GM18861 (cell line): ENCODE measurements around the gene PPP1R12B.
"Not testable (repeated sequence)": the region's sequence is repeated elsewhere in the genome, so short reads cannot be mapped to it uniquely, and the experiment has no call there.

Source experiments
- ATAC-seq: cut with Tn5 transposase; IDR thresholded peaks from one replicate; pipeline ENCODE4 v1.9.1; 2021; ENCODE audit not compliant: unreplicated experiment

The PPP1R12B gene

GRCh38 chr1:202397256-202397655 is 48.8 kb downstream of the PPP1R12B start:
- no peak for ATAC-seq

DNA sequence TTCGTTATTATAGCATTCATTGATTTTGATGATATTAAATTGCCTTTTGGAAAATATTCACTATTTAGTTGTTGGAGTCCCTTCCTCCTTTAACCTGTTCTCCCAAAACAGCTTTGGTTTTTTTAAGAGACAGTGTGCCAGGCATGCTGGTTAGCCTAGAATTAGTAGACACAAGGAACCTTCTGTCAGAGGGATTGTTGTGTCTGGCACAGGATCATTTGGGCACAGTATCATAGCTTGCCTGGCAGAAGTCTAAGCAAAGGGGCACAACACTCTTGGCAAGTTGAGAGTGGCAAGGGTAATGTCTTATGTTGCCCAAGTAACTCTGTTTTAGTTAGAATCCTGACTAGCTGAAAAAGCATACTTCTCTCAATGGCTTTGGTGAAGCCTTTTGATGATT is 49.9 kb downstream of the PPP1R12B start:
- not testable (repeated sequence) for ATAC-seq

DNA sequence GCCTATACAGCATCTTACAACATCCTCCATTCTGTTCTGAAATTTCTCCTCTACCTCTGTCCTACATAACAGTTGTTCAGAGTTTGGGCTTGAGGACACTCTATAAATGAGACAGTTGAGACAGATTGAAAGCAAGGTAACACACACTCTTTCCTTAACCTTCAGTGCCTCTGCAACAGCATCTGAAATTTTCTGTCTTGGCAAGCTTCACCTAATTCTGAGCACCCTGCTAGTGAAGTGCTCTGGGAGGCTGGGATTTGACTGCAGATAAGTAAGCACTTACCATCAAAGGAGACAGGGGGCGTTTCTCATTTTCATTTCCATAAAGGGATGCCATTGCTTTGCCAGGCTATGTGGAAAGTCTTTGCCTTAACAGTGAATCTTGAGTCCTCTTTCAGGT is 53.3 kb downstream of the PPP1R12B start:
- ATAC-seq, result not testable (repeated sequence)

GRCh38 chr1:202403381-202403780 is 54.9 kb downstream of the PPP1R12B start:
- ATAC-seq, result not testable (repeated sequence)

GRCh38 chr1:202405928-202406327 is 57.4 kb downstream of the PPP1R12B start:
- no peak for ATAC-seq

GRCh38 chr1:202406896-202407295 is 58.4 kb downstream of the PPP1R12B start:
- not testable (repeated sequence) for ATAC-seq

DNA sequence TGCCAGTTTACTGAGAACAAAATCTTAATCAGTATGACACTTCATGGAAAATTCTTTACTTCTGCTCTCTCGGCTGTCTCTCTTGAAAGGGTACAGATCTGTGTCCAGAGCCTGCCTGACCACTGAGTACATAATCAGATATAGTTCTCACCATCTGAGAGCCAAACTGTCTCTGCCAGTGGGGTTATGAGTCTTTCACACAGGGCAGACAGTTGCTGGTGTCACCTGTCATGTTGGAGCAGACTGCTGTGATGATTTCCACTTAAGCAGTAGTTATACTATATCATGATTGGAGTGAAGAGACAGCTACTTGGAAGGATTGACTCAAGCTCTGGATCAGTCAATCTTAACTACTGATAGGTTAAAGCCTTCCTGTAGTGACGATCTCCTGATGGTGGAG is 58.9 kb downstream of the PPP1R12B start:
- not testable (repeated sequence) for ATAC-seq

GRCh38 chr1:202410251-202410650 is 61.8 kb downstream of the PPP1R12B start:
- ATAC-seq, result not testable (repeated sequence)

DNA sequence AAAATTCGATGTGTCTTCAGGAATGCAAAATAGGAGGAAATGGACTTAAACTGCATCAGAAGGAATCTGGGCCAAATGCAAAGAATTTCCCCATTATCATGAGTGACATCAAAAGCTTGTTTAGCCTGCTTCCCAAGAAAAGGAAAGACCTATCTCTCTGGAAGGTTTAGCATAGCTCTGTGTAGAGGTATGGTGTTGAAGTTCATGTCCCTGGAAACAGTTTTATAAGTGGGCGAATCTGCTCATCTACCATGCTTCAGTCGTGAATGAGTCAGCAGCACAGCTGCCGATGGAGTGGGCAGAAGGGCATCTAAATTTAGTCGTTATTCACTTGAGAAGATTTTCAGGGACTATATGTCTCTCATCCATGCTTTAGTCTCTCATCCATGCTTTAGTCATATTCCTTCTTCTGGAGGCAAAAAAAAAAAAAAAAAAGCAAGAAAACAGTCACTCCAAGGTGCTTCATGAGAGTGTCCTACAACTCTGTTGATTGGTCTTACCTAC is 62.4 kb downstream of the PPP1R12B start:
- not testable (repeated sequence) for ATAC-seq

DNA sequence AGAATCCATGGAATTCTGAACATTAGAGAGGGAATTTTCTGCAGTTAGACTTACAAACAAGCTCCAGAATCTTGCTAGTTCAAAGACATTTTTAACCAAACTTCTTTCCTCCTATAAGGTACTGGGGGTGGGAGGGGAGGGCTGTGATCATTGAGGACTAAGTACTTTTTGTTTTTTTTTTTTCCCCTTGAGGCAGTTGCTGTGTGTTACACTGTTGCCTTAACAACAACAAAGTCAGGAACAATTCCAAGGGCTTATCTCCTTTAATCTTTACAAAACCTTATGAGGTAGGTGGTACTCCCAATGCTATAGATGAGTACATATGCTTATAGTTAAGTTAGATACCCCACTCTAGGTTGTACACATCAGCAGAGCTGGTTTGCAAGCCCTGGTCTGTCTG is 62.9 kb downstream of the PPP1R12B start:
- no peak for ATAC-seq

GRCh38 chr1:202412421-202412820 is 63.9 kb downstream of the PPP1R12B start:
- ATAC-seq, result not testable (repeated sequence)

GRCh38 chr1:202416641-202417040 is 68.1 kb downstream of the PPP1R12B start:
- ATAC-seq, result no peak

DNA sequence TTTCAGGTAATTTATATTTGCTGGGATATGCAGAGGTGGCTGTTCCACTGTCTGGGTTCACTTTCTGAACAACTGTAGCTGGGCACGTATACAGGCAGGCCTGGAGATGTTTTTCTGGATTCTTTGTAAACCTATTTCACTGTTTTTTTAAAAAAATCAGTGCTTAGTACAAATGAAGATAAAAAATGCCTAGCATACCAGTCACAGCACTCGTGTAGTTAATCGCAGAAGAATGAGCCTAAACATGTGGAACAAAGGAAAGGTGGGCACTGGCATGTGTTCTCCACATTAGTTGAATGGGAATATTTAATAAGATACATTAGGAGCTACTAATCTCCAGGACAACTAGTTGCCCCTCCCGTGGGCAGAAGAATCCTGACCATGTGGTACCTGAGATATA is 68.6 kb downstream of the PPP1R12B start:
- not testable (repeated sequence) for ATAC-seq

- not testable (repeated sequence) for ATAC-seq
Observed at GRCh38 chr1:202417762-202418201, 69.3 kb downstream of the PPP1R12B start.

DNA sequence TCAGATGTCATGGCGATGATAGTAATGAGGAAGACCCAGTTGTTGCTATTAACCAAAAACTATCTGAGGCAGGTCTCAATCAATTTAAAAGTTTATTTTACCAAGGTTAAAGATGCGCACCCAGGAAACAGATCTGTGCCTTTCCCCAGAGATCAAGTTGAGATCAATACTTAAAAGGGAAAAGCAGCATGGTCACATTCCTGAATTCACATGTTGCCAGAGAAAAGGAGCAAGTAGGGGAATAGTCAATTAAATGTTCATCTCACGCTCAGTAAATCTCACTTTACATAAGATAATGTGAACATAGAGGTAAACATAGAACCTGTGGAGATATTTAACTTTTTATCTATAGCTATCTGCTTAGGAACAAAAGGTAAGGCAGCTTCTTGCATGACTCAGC is 71.2 kb downstream of the PPP1R12B start:
- not testable (repeated sequence) for ATAC-seq

GRCh38 chr1:202420422-202421094 is 72.1 kb downstream of the PPP1R12B start:
- ATAC-seq, result not testable (repeated sequence)

- not testable (repeated sequence) for ATAC-seq
Observed at GRCh38 chr1:202422709-202423108, 74.2 kb downstream of the PPP1R12B start.

DNA sequence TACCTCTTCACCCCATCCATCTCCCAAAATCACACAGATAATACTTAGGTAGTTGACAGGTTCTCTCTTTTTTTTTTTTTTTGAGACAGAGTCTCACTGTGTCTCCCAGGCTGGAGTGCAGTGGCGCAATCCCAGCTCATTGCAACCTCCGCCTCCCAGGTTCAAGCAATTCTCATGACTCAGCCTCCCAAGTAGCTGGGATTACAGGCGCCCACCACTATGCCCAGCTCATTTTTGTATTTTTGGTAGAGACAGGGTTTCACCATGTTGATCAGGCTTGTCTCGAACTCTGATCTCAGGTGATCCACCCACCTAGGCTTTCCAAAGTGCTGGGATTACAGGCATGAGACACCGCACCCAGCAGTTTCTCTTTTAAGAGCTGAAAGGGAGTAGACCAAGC is 75.8 kb downstream of the PPP1R12B start:
- ATAC-seq, result not testable (repeated sequence)

- not testable (repeated sequence) for ATAC-seq
Observed at GRCh38 chr1:202430111-202430510, 81.6 kb downstream of the PPP1R12B start.

GRCh38 chr1:202432338-202432737 is 83.8 kb downstream of the PPP1R12B start:
- not testable (repeated sequence) for ATAC-seq

DNA sequence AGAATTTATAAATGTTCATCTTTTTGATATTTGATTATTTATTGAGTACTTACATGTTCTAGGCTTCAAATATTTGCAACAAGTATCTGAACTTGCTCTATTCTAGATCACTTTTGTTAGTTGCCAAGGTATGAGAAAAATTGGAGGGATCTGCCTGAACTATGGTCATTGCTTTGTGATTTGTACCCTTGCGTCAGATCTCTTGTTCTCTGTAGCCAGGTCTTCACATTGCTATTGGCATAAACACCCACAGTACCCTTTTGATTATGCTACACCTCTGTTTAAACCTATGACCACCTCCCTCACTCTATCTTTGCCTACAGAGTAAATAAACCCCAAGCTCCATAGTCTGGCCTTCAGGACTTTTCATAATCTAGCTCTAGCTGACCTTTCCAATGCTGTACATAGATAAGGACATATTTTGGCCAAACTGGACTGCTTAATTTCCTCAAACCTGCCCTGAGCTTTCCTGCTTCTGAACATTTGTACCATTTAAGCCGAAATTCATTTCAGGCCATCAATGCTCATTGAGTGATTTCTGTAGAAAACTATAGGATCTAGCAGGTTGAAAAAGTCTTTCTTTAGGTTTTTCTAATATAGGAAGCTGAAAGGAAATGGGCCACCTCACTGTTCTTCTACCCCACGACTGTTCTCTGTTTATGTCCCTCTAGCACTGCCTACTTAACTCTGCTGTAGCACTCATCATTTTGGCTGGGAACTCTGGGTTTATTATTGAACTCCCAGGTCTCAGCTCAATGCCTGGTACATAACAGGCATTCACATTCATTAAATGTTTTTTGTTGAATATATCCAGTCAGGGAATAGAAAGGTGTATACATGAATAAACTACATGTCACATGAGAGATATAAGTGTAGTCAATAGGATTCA is 84.9 kb downstream of the PPP1R12B start:
- no peak for ATAC-seq

GRCh38 chr1:202434059-202434458 is 85.6 kb downstream of the PPP1R12B start:
- no peak for ATAC-seq
